ENCODE measurements around the gene TMCO6.
"Not testable (repeated sequence)": the region's sequence is repeated elsewhere in the genome, so short reads cannot be mapped to it uniquely, and the experiment has no call there.

The TMCO6 gene

DNA sequence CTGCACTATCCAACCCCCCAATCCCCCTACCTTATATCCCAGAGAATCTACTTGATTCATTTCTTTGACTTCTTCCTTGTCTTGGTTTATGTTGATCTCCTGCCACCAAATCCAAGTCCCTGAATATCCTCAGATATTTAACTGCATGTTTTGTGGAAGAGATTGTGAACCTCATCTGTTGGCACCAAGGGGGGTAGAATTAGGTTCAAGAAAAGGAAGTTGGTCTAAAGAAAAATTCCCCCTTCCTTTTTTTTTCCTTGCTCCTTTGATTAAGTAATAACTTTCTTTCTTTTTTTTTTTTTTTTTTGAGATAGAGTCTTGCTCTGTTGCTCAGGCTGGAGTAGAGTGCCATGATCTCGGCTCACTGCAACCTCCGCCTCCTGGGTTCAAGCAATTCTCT, 5.8 kb upstream of the TMCO6 start:
- ChIA-PET CTCF (no interaction called here), POLR2A (ENCODE audit: low non-redundant PET) (no interaction called here)
- peak overlapping the region; percentile 60 for H3K27ac ChIP-seq
- TF ChIP-seq, protein P1, sequence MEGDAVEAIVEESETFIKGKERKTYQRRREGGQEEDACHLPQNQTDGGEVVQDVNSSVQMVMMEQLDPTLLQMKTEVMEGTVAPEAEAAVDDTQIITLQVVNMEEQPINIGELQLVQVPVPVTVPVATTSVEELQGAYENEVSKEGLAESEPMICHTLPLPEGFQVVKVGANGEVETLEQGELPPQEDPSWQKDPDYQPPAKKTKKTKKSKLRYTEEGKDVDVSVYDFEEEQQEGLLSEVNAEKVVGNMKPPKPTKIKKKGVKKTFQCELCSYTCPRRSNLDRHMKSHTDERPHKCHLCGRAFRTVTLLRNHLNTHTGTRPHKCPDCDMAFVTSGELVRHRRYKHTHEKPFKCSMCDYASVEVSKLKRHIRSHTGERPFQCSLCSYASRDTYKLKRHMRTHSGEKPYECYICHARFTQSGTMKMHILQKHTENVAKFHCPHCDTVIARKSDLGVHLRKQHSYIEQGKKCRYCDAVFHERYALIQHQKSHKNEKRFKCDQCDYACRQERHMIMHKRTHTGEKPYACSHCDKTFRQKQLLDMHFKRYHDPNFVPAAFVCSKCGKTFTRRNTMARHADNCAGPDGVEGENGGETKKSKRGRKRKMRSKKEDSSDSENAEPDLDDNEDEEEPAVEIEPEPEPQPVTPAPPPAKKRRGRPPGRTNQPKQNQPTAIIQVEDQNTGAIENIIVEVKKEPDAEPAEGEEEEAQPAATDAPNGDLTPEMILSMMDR (conservative IDR thresholded peaks at IDR 0.05; ENCODE audit: low read depth), result no peak
- DNase-seq (ENCODE audit: low spot score), result no peak

DNA sequence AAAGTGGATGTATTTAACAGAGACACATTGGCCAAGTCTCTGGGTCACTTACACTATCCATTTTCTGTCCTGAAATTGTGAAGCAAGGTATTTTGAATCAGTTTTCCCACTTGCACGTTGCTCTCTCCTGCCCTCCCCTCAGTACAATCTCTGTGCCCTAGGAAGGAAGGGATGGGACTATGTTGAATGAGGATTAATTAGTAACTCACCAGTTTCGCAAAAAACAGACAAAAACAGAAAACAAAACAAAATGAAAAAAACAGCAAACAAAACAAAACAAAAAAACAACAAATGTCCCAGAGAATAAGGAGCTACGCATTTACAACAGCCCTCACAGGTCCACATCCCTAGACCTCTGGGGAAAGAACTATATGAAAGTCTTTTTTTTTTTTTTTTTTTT, 5.1 kb upstream of the TMCO6 start:
- CTCF ChIA-PET, result interaction anchor here (0.6 to 1.7 kb wide), 3 partner anchors 33 to 413 kb away, joined by 3 to 6 read pairs (median 5); partner anchors contain the start of gene EIF4EBP3
- H3K27ac ChIP-seq, result no peak overlapping the region
- DNase-seq (ENCODE audit: low spot score), result no peak
- POLR2A ChIA-PET (ENCODE audit: low non-redundant PET), result no interaction called here
- TF ChIP-seq, protein P1 (conservative IDR thresholded peaks at IDR 0.05; ENCODE audit: low read depth), result no peak

DNA sequence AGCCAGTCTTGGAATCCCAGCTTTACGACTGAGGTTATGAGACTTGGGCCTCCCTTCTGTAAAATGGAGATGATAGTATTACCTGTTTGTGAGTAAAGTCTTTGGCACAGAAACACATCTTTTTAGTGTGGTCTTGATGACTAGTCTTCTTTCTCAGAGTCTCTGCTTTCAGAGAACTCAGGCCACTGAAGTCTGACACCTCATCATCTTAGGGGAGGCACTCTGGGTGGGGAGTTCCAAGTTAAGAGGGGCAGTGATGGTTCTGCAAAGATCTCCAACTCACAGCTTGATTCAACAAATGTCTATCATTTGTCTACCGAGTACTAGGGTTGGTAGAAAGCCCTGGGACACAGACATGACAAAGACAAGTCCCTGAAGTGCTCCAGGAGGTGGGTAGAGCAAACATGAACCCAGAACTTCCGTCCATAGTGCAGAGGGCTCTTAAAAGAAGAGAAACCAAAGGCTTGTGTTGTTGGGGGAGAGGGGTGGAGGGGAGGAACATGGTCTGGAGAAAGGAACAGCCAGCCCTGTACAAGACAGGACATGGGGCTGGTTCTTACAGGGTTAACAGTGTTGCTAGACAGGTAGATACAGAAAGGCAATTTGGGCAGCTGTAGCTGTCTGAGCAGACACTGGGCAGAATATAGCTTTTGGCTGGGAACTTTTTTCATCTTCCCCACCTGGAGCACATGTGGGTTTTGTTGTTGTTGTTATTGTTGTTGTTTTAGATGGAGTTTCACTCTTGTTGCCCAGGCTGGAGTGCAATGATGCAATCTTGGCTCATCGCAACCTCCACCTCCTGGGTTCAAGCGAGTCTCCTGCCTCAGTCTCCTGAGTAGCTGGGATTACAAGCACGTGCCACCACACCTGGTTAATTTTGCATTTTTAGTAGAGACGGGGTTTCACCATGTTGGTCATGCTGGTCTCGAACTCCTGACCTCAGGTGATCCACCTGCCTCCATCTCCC, 3.7 kb upstream of the TMCO6 start:
- H3K27ac ChIP-seq, result no peak overlapping the region
- ChIA-PET POLR2A (ENCODE audit: low non-redundant PET) (no interaction called here), CTCF (interaction anchor here (0.7 to 1.7 kb wide), 7 partner anchors 11 to 97 kb away, joined by 3 to 11 read pairs (median 5); partner anchors contain the start of gene EIF4EBP3)
- TF ChIP-seq, protein P1 (conservative IDR thresholded peaks at IDR 0.05; ENCODE audit: low read depth), result no peak
- no peak for DNase-seq (ENCODE audit: low spot score)

DNA sequence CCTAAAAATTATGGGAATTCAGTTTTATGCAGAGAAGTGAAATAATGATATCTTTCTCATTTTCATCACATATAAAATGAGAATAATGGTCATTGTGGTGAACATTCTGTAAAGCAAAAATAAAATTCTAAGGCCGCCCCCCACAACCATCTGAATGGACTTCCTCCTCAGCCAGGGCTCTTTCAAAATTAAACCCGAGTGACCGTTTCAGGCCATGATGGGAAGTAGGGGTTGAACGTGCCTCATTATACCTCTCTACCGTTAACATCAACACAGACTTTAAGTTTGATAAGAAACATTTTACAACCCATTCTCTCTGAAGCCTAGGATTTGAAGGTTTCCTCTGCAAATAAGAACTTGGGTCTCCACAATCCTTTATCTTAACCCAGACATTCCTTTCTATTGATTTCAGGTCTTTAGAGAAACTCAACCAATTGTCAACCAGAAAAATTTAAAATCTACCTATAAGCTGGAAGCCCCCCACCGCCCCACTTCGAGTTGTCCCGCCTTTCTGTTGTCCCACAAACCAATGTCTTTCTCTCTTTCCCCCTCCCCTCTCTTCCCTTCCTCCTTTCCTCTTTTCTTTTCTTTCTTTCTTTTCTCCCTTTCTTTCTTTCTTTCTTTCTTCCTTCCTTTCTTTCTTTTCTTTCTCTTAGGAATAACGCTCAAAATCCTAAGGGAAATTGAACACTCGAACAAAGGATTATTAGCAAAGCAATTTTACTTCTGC, 1.7 kb upstream of the TMCO6 start:
- DNase-seq (ENCODE audit: low spot score), result no peak
- TF ChIP-seq, protein P1 (conservative IDR thresholded peaks at IDR 0.05; ENCODE audit: low read depth), result no peak
- H3K27ac ChIP-seq, result no peak overlapping the region
- ChIA-PET CTCF (interaction anchor here (0.5 to 0.7 kb wide), 4 partner anchors 56 to 251 kb away, joined by 3 to 5 read pairs (median 3); no protein-coding TSS in a partner anchor), POLR2A (ENCODE audit: low non-redundant PET) (no interaction called here)

DNA sequence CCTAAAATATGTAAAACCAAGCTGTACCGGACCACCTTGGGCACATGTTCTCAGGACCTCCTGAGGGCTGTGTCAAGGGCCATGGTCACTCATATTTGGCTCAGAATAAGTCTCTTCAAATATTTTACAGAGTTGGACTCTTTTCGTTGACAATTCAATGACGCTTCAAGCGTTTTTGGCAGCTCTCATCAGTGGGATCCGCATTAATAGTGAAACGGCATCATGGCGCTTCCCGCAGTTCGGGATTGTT, 428 bp upstream of the TMCO6 start:
- DNase-seq (ENCODE audit: low spot score), result not testable (repeated sequence)
- CTCF ChIA-PET, result interaction anchor here (0.6 to 2.3 kb wide), 5 partner anchors 8 to 91 kb away, joined by 3 to 21 read pairs (median 7); partner anchors contain the start of genes EIF4EBP3 and SRA1
- POLR2A ChIA-PET (ENCODE audit: low non-redundant PET), result interaction anchor here (0.6 kb wide), 1 partner anchor 36 kb away, joined by 6 read pairs; no protein-coding TSS in a partner anchor
- peak overlapping the region; percentile 81 for H3K27ac ChIP-seq

DNA sequence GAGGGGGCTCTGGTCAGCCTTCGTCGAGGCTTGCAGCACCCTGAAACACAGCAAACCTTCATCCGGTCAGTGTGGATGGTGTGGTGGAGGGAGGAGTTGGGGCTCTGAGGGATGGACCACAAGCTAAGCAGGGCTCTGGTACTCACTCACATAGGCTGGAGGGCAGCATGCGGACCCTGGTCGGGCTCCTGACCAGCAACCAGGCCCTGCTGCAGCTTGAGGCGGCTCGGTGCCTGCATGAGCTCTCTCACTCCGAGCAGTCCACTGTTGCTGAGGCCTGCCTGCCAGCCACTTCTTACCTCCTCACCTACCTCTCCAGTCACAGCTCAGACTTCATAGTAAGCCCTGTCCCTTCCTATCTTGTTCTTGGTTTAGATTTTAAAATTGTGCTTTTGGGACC, 2.5 kb downstream of the TMCO6 start:
- TF ChIP-seq, protein P1 (conservative IDR thresholded peaks at IDR 0.05; ENCODE audit: low read depth), result no peak
- peak overlapping the region; percentile 47 for H3K27ac ChIP-seq
- CTCF ChIA-PET, result no interaction called here
- POLR2A ChIA-PET (ENCODE audit: low non-redundant PET), result interaction anchor here (0.9 kb wide), 1 partner anchor 76 kb away, joined by 3 read pairs; no protein-coding TSS in a partner anchor
- no peak for DNase-seq (ENCODE audit: low spot score)
